Measurements from ENCODE around the gene FNDC3B.

The FNDC3B gene

DNA sequence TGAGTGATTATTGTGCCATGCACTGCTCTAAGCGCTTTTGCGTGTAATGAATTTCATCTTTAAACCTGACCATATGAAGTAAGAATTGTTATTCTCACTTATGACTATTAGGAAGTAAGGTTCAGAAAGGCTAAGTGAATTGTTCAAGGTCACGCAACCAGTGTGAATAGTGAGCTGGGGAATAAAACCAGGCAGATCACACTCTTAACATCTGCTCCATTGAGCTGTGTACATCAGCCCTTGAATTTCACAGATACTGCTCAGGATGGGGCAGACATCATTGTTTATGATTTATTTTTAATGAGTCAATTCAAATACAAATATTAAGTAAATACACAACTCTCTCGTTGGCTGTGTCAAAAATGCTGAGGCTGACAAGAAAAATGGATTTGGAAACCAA, 184.5 kb downstream of the FNDC3B start:
- TF ChIP-seq, protein P1, sequence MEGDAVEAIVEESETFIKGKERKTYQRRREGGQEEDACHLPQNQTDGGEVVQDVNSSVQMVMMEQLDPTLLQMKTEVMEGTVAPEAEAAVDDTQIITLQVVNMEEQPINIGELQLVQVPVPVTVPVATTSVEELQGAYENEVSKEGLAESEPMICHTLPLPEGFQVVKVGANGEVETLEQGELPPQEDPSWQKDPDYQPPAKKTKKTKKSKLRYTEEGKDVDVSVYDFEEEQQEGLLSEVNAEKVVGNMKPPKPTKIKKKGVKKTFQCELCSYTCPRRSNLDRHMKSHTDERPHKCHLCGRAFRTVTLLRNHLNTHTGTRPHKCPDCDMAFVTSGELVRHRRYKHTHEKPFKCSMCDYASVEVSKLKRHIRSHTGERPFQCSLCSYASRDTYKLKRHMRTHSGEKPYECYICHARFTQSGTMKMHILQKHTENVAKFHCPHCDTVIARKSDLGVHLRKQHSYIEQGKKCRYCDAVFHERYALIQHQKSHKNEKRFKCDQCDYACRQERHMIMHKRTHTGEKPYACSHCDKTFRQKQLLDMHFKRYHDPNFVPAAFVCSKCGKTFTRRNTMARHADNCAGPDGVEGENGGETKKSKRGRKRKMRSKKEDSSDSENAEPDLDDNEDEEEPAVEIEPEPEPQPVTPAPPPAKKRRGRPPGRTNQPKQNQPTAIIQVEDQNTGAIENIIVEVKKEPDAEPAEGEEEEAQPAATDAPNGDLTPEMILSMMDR (IDR thresholded peaks at IDR 0.05; ENCODE audit: extremely low read depth, missing control alignments) = no peak
- DNase-seq (ENCODE audit: low spot score) = no peak

DNA sequence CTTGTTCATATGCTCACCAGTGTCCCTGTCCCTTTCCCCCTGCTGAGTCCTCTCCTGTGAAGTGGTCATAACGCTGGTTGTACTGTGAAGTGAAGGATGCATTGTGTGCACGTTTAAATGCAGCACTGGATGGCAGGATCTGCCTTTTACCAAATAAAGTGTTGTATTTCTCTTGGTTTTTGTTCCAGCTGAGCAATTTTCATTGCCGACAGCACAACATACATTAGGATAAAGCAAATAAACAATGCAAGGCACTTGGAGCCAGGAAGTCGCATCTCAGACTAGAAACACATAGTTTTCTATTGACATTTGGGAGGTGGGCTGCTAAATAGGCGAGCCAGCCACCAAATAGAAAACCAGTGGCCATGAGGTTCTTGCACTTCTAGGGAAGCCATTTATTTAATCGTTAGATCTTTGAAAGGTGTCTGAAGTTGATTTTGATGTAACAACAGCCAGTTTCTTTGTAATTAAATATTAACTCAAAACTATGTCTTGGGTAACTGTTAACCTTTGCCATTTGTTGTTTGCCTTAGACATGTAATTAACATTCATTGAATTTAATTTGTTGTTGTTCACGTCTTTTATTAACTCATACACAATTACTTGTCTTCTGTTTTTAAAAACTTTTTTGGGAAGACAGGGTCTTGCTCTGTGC, 185.3 kb downstream of the FNDC3B start:
- no peak for DNase-seq (ENCODE audit: low spot score)
- TF ChIP-seq, protein P1 (IDR thresholded peaks at IDR 0.05; ENCODE audit: extremely low read depth, missing control alignments) = no peak

DNA sequence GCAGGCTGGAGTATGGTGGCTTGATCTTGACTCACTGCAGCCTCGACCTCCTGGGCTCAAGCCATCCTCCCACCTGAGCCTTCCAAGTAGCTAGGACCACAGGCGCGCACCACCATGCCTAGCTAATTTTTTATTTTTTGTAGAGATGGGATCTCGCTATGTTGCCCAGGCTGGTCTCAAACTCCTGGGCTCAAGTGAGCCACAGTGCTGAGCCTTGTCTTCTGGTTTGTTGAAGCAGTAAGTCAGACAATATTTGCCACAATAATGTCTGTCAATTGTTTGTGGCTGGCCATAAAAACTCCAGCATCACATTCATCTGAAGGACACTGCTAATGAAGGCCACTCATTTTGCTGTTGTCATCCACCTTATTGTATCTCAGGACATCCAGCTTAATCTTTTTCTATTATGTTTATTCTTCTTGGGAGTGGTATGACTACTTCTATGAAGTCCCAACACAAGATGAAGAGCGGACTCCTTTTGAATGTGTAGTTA, 185.9 kb downstream of the FNDC3B start:
- DNase-seq (ENCODE audit: low spot score) = no peak
- TF ChIP-seq, protein P1 (IDR thresholded peaks at IDR 0.05; ENCODE audit: extremely low read depth, missing control alignments) = no peak

DNA sequence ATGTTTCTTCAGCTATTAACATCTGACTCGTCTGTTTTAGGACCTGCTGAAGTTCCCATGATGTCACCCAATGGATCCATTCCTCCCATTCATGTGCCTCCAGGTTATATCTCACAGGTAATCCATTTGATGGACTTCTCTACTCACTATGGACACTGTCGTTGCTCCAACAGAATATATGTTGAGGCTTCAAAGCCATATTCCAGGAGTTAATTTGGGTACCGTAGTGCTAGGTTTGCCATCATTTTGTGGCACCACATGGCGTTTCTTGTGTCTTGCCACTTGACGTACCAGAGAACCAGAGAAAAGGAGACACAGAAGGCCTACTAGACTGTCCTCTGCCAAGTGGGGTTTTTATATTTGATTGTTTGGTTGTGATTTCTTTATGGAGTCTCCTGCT, 187.5 kb downstream of the FNDC3B start:
- DNase-seq (ENCODE audit: low spot score) = no peak
- TF ChIP-seq, protein P1 (IDR thresholded peaks at IDR 0.05; ENCODE audit: extremely low read depth, missing control alignments) = no peak

DNA sequence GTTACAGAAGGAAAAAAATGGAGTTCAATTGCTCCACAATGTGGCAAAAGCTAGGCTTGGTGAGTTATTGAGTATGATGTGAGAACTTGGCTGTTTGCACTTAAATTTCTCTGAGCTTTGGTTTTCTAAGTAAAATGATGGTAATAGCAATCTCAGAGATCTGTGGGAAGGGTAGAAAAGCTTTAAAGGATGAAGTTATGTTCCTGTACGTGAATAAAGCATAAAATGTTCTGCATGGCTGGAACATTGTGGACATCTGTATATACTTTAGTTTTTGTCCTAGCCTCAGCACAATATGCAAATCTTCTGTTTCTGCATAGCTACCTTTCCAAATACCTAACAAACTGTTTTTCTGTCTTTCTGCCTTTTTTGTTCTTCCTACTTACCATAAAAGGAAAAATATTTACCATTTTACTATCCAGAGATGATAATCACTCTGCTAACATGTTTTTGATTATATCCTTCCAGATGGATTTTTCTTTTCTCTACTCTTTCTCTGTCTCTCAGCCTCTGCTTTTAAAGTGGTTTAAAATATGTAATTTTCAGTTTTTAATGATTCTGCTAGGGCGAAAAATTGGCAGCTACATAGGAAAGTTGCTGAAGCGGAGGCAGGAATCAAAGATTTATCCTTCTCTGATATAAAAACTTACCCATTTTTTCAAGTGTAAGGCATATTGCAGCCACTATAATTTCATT, 188.1 kb downstream of the FNDC3B start:
- no peak for DNase-seq (ENCODE audit: low spot score)
- TF ChIP-seq, protein P1 (IDR thresholded peaks at IDR 0.05; ENCODE audit: extremely low read depth, missing control alignments) = no peak

DNA sequence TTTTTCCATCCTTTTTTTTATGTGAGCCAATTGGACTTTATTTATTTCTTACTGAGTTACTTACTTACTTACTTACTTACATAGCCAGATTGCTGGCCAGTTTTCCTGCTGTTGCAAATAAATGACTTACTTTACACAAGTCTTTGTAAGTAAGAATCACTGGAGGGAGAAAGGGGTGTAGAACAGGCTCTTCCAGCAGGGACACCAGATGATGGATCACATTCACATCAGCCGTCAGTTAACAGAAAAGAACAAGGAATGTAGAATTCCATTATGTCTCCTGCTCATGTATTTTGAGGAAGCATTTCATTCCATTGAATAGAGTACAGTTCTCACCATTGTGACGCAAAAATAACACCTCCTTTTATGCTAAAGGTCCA, 188.6 kb downstream of the FNDC3B start:
- DNase-seq (ENCODE audit: low spot score) = no peak
- TF ChIP-seq, protein P1 (IDR thresholded peaks at IDR 0.05; ENCODE audit: extremely low read depth, missing control alignments) = no peak

DNA sequence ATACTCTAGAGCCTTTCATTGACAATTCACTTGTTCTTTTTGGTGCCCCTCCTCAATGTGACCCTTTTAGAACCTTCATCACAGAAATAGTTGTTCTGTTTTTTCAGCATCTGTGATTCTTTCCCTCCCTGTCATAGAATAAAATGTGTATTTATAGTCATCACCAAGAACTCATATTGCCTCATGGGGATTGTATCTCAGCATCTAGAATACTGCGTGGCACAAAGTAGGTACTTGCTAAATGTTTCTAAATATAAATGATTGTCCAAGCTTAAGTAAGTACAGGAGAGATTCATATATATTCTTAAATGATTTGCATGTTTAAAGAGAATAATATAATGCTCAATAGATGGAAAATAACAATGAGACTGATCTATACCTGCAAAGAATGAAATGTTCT, 190.1 kb downstream of the FNDC3B start:
- TF ChIP-seq, protein P1 (IDR thresholded peaks at IDR 0.05; ENCODE audit: extremely low read depth, missing control alignments) = no peak
- no peak for DNase-seq (ENCODE audit: low spot score)

Data from GM20000 (cell line).